ENCODE results near the gene LEMD2.

The LEMD2 gene

GRCh38 chr6:33752646-33753015, 36.3 kb downstream of the LEMD2 start:
- DNase-seq = no peak
- no peaks in the 10 kb centered on the region for H3K27me3 ChIP-seq (replicated peaks)
- H3K27ac ChIP-seq = no peak overlapping the region
- no peak overlapping the region for H3K4me3 ChIP-seq (ENCODE audit: low read depth, low read length)
- no peak for TF ChIP-seq CTCF (IDR thresholded peaks at IDR 0.05; ENCODE audit: low read depth, low read length, missing control alignments)
- in situ Hi-C loops (cut with HindIII; ENCODE audit: low pct_ligation_motif_present, low sequenced_read_pairs) = loop anchor here (25.0 kb wide), 1 partner anchor 385 kb away; the partner anchor contains the start of gene GRM4
- no peaks in the 10 kb centered on the region for H3K36me3 ChIP-seq (replicated peaks)

GRCh38 chr6:33751771-33752645, 36.9 kb downstream of the LEMD2 start:
- no peak for TF ChIP-seq CTCF (IDR thresholded peaks at IDR 0.05; ENCODE audit: low read depth, low read length, missing control alignments)
- Histone ChIP-seq H3K4me3 (ENCODE audit: low read depth, low read length) (no peak overlapping the region), H3K27ac (no peak overlapping the region), H3K27me3 (replicated peaks) (no peaks in the 10 kb centered on the region), H3K36me3 (replicated peaks) (no peaks in the 10 kb centered on the region)
- in situ Hi-C loops (cut with HindIII; ENCODE audit: low pct_ligation_motif_present, low sequenced_read_pairs) = loop anchor here (25.0 kb wide), 1 partner anchor 385 kb away; the partner anchor contains the start of gene GRM4
- no peak for DNase-seq

GRCh38 chr6:33750244-33750991, 38.5 kb downstream of the LEMD2 start:
- in situ Hi-C loops (cut with HindIII; ENCODE audit: low pct_ligation_motif_present, low sequenced_read_pairs) = loop anchor here (25.0 kb wide), 1 partner anchor 387 kb away; the partner anchor contains the start of gene GRM4
- no peak for TF ChIP-seq CTCF (IDR thresholded peaks at IDR 0.05; ENCODE audit: low read depth, low read length, missing control alignments)
- H3K27ac ChIP-seq = no peak overlapping the region

GRCh38 chr6:33749401-33749800, 39.5 kb downstream of the LEMD2 start:
- H3K27me3 ChIP-seq (replicated peaks) = no peaks in the 10 kb centered on the region
- DNase-seq = no peak
- in situ Hi-C loops (cut with HindIII; ENCODE audit: low pct_ligation_motif_present, low sequenced_read_pairs) = no loop called here
- H3K36me3 ChIP-seq (replicated peaks) = no peaks in the 10 kb centered on the region
- TF ChIP-seq CTCF (IDR thresholded peaks at IDR 0.05; ENCODE audit: low read depth, low read length, missing control alignments) = no peak
- H3K27ac ChIP-seq = no peak overlapping the region
- no peak overlapping the region for H3K4me3 ChIP-seq (ENCODE audit: low read depth, low read length)

More at GRCh38 chr6:33750244-33750991, 38.5 kb downstream of the LEMD2 start:
- DNase-seq = no peak
- H3K4me3 ChIP-seq (ENCODE audit: low read depth, low read length) = no peak overlapping the region
- H3K27me3 ChIP-seq (replicated peaks) = no peaks in the 10 kb centered on the region
- no peaks in the 10 kb centered on the region for H3K36me3 ChIP-seq (replicated peaks)

- no peak overlapping the region for H3K4me3 ChIP-seq (ENCODE audit: low read depth, low read length)
- H3K27ac ChIP-seq = no peak overlapping the region
- no peak for DNase-seq
- no peak for TF ChIP-seq CTCF (IDR thresholded peaks at IDR 0.05; ENCODE audit: low read depth, low read length, missing control alignments)
- H3K27me3 ChIP-seq (replicated peaks) = peaks cover 4% of the 10 kb centered on the region
- in situ Hi-C loops (cut with HindIII; ENCODE audit: low pct_ligation_motif_present, low sequenced_read_pairs) = no loop called here
- H3K36me3 ChIP-seq (replicated peaks) = no peaks in the 10 kb centered on the region
These were observed 40.1 kb downstream of the LEMD2 start for GRCh38 chr6:33748841-33749240.

All from brain microvascular endothelial cell (primary cell).